Trophoblast cell (in vitro differentiated cells and primary cell): ENCODE data around the gene EGFR.
A peak's percentile ranks its signal among the peaks of the same experiment; 100 is the strongest.

Experiments
- DNase-seq, 2 donors: peaks; one replicate each; pipeline ENCODE4 v3.0.0-alpha.2; 2016
- H2AFZ ChIP-seq: 2 replicates; pipeline ENCODE4 v1.6.1; 2013; ENCODE audit warnings: low read length, moderate library complexity, mild to moderate bottlenecking; ENCODE audit not compliant: insufficient read depth, poor library complexity
- H2AK5ac ChIP-seq: 2 replicates; pipeline ENCODE4 v1.6.1; 2013; ENCODE audit warnings: mild to moderate bottlenecking, low read length
- H2BK120ac ChIP-seq: 2 replicates; pipeline ENCODE4 v1.6.1; 2013; ENCODE audit warnings: low read length, mild to moderate bottlenecking, moderate library complexity; ENCODE audit not compliant: insufficient read depth, poor library complexity
- H2BK12ac ChIP-seq: 2 replicates; pipeline ENCODE4 v1.6.1; 2013; ENCODE audit warnings: mild to moderate bottlenecking, low read length, moderate library complexity
- H2BK5ac ChIP-seq: 2 replicates; pipeline ENCODE4 v1.6.1; 2013; ENCODE audit warnings: low read length, low read depth, moderate library complexity, mild to moderate bottlenecking; ENCODE audit not compliant: poor library complexity
- H3K14ac ChIP-seq: 2 replicates; pipeline ENCODE4 v1.6.1; 2013; ENCODE audit warnings: mild to moderate bottlenecking, low read length
- H3K18ac ChIP-seq: 2 replicates; pipeline ENCODE4 v1.6.1; 2013; ENCODE audit warnings: mild to moderate bottlenecking, low read length
- H3K23ac ChIP-seq: 2 replicates; pipeline ENCODE4 v1.6.1; 2013; ENCODE audit warnings: low read length
- H3K27ac ChIP-seq: 2 replicates; pipeline ENCODE4 v1.5.1; 2013; ENCODE audit warnings: low read depth, mild to moderate bottlenecking, inconsistent platforms, low read length, moderate library complexity
- H3K27me3 ChIP-seq: 2 replicates; pipeline ENCODE4 v1.6.1; 2013; ENCODE audit warnings: inconsistent platforms, mild to moderate bottlenecking, low read length, moderate library complexity; ENCODE audit not compliant: insufficient read depth
- H3K36me3 ChIP-seq, 2 experiments: 1 replicate in 1 of 2; 2 replicates in 1 of 2; pipeline ENCODE4 v1.6.1; 2013; ENCODE audit warnings: low read length in 2 of 2, mild to moderate bottlenecking in 2 of 2, moderate library complexity in 1 of 2; ENCODE audit not compliant: insufficient read depth in 2 of 2, control insufficient read depth in 1 of 2
- H3K4ac ChIP-seq: 2 replicates; pipeline ENCODE4 v1.6.1; 2013; ENCODE audit warnings: low read depth, mild to moderate bottlenecking, low read length, moderate library complexity
- H3K4me1 ChIP-seq, 2 experiments: 1 replicate in 1 of 2; 2 replicates in 1 of 2; pipeline ENCODE4 v1.6.1; 2013; ENCODE audit warnings: low read length in 2 of 2, mild to moderate bottlenecking in 2 of 2, moderate library complexity in 1 of 2; ENCODE audit not compliant: insufficient read depth in 2 of 2, control insufficient read depth in 1 of 2
- H3K4me2 ChIP-seq: 2 replicates; pipeline ENCODE4 v1.6.1; 2013; ENCODE audit warnings: inconsistent platforms, mild to moderate bottlenecking, low read length, moderate library complexity
- H3K4me3 ChIP-seq: 2 replicates; pipeline ENCODE4 v1.5.1; 2013; ENCODE audit warnings: mild to moderate bottlenecking, low read depth, low read length, inconsistent platforms
- H3K79me1 ChIP-seq: one replicate; pipeline ENCODE4 v1.6.1; 2013; ENCODE audit warnings: low read length
- H3K79me2 ChIP-seq: 2 replicates; pipeline ENCODE4 v1.6.1; 2013; ENCODE audit warnings: low read length, mild to moderate bottlenecking; ENCODE audit not compliant: control insufficient read depth, insufficient read depth, poor library complexity
- H3K9ac ChIP-seq: 2 replicates; pipeline ENCODE4 v1.6.1; 2013; ENCODE audit warnings: mild to moderate bottlenecking, low read length
- H3K9me3 ChIP-seq: 2 replicates; pipeline ENCODE4 v1.6.1; 2013; ENCODE audit warnings: low read depth, mild to moderate bottlenecking, control low read depth, inconsistent platforms, low read length; ENCODE audit not compliant: insufficient read depth
- H4K12ac ChIP-seq: 2 replicates; pipeline ENCODE4 v1.6.1; 2013; ENCODE audit warnings: low read depth, mild to moderate bottlenecking, low read length, moderate library complexity
- H4K8ac ChIP-seq: 2 replicates; pipeline ENCODE4 v1.6.1; 2013; ENCODE audit warnings: low read depth, mild to moderate bottlenecking, low read length, moderate library complexity
- H4K91ac ChIP-seq: one replicate; pipeline ENCODE4 v1.6.1; 2013; ENCODE audit warnings: low read depth, mild to moderate bottlenecking, low read length, moderate library complexity
- WGBS: extraction: QIAGEN DNeasy Blood & Tissue Kit; methylation state at CpG from one replicate; pipeline ENCODE4 v1.1.7; 2013; ENCODE audit warnings: missing lambda C conversion rate; ENCODE audit not compliant: insufficient read length, insufficient coverage; ENCODE audit errors: extremely low coverage; 5-methylcytosine and 5-hydroxymethylcytosine counted together

EGFR gene

DNA sequence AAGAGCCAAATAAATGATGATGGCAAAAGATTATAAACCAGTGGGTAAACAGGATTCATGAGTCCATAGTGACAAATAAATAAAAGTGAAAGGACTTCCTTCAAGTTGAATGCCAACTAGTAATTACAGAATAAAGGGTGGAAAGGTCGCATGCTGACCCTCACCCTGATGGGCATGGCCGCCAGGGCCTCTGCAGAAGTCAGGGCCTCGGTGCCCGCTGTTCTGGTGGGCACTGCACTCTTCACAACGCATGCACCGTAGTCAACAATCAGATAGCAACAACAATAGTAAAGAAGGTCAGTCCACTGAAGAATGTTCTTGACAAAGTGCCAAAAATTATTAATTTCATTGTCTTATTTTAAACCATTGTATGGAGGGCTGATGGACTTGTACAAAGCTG is 223.1 kb downstream of the EGFR start:
- no peak for DNase-seq
- H3K79me2 ChIP-seq, result no peaks in the 10 kb centered on the region
- peaks cover 2% of the 10 kb centered on the region for H3K9me3 ChIP-seq
- no peak overlapping the region for H3K4me2 ChIP-seq
- H2AK5ac ChIP-seq, result no peak overlapping the region
- no peak overlapping the region for H4K12ac ChIP-seq
- no peak overlapping the region for H3K14ac ChIP-seq
- H2AFZ ChIP-seq, result no peak overlapping the region
- H3K36me3 ChIP-seq, result no peaks in the 10 kb centered on the region
- no peak overlapping the region for H2BK5ac ChIP-seq
- H4K8ac ChIP-seq, result no peak overlapping the region
- H2BK12ac ChIP-seq, result no peak overlapping the region
- H4K91ac ChIP-seq, result no peak overlapping the region
- H3K4me1 ChIP-seq, result no peaks in the 10 kb centered on the region
- no peak overlapping the region for H2BK120ac ChIP-seq
- H3K9ac ChIP-seq, result no peak overlapping the region
- no peak overlapping the region for H3K4ac ChIP-seq
- no peak overlapping the region for H3K4me3 ChIP-seq
- no CpG with 5 or more reads among the region's 6 CpGs for WGBS
- no peaks in the 10 kb centered on the region for H3K27me3 ChIP-seq
- H3K23ac ChIP-seq, result no peak overlapping the region
- no peaks in the 10 kb centered on the region for H3K79me1 ChIP-seq
- H3K18ac ChIP-seq, result no peak overlapping the region
- no peak overlapping the region for H3K27ac ChIP-seq

DNA sequence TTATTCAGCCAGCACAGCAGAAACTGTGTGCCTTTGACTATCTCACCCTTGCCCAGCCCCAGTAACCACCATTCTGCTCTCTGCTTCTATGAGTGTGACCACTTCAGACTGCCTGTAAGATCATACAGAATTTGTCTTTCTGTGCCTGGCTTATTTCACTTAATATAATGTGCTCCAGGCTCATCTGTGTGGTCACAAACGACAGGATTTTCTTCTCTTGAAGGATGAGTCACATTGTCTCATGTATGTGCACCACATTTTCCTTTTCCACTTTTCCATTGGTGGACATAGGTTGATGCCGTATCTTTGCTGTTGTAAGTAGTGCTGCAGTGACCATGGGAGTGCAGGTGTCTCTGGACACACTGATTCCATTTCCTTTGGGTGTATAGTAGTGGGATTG is 223.8 kb downstream of the EGFR start:
- Histone ChIP-seq H3K18ac (no peak overlapping the region), H3K4me3 (no peak overlapping the region), H2AK5ac (no peak overlapping the region), H3K14ac (no peak overlapping the region), H4K8ac (no peak overlapping the region), H3K79me2 (no peaks in the 10 kb centered on the region), H2BK12ac (no peak overlapping the region), H2BK120ac (no peak overlapping the region), H3K9me3 (peaks cover 2% of the 10 kb centered on the region), H3K4me2 (no peak overlapping the region), H3K79me1 (no peaks in the 10 kb centered on the region), H3K9ac (no peak overlapping the region), H3K36me3 (no peaks in the 10 kb centered on the region), H3K27ac (no peak overlapping the region), H4K12ac (no peak overlapping the region), H2BK5ac (no peak overlapping the region), H2AFZ (no peak overlapping the region), H3K23ac (no peak overlapping the region), H3K4me1 (no peaks in the 10 kb centered on the region), H3K27me3 (no peaks in the 10 kb centered on the region), H4K91ac (no peak overlapping the region), H3K4ac (no peak overlapping the region)
- no CpG with 5 or more reads among the region's 2 CpGs for WGBS
- DNase-seq, result no peak

DNA sequence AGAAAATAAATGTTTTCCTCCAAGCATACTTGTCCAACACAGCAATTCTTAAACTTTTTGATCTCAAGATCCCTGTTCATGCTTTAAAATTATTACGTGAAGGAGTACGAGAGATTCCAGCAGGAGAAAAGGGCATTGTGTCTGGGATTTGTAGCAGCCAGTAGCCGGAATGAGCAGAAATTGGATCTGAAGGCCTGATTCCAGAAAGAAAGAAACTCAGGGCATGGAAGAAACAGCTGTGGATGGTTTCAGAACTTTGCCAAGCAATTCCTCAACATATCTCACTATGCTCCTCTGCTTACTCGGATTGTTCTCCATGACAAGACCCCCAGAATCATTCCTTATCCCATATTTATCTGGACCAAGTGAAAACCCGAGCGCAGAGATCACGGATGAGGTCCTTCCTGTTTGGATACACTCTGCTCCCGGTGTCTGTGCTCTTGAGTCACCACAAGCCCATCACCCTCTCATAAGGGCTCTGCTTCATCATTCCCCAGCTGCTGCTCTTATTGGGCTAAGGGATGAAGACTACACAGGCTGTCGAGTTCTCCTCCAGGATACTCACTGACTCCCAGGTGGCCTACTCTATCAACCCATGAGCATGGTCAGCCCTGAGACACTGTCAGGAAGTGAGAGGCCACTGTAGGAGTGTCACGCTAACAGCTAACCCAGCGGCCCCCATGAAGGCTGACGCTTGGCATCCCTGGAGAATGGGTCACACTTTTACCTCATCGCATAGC is 225.4 kb downstream of the EGFR start:
- H3K18ac ChIP-seq, result no peak overlapping the region
- no peak overlapping the region for H3K23ac ChIP-seq
- H3K27me3 ChIP-seq, result no peaks in the 10 kb centered on the region
- no peaks in the 10 kb centered on the region for H3K79me2 ChIP-seq
- H3K27ac ChIP-seq, result no peak overlapping the region
- no peak overlapping the region for H4K91ac ChIP-seq
- no peak overlapping the region for H3K4me3 ChIP-seq
- no peaks in the 10 kb centered on the region for H3K4me1 ChIP-seq
- DNase-seq, result peak; percentile 76 to 80
- no peak overlapping the region for H3K4me2 ChIP-seq
- no peak overlapping the region for H4K12ac ChIP-seq
- no peaks in the 10 kb centered on the region for H3K36me3 ChIP-seq
- peaks cover 2% of the 10 kb centered on the region for H3K9me3 ChIP-seq
- no peak overlapping the region for H2AFZ ChIP-seq
- H3K9ac ChIP-seq, result no peak overlapping the region
- no peak overlapping the region for H3K14ac ChIP-seq
- H2AK5ac ChIP-seq, result no peak overlapping the region
- no peak overlapping the region for H2BK12ac ChIP-seq
- H2BK5ac ChIP-seq, result no peak overlapping the region
- WGBS, result no CpG with 5 or more reads among the region's 13 CpGs
- no peak overlapping the region for H3K4ac ChIP-seq
- H4K8ac ChIP-seq, result no peak overlapping the region
- peaks cover 2% of the 10 kb centered on the region for H3K79me1 ChIP-seq
- no peak overlapping the region for H2BK120ac ChIP-seq

GRCh38 chr7:55245271-55245723 is 226.5 kb downstream of the EGFR start:
- no peak overlapping the region for H3K23ac ChIP-seq
- no peak overlapping the region for H3K18ac ChIP-seq
- H2BK5ac ChIP-seq, result no peak overlapping the region
- H4K91ac ChIP-seq, result no peak overlapping the region
- no peak overlapping the region for H3K4me3 ChIP-seq
- no peaks in the 10 kb centered on the region for H3K27me3 ChIP-seq
- no peak overlapping the region for H3K9ac ChIP-seq
- no peak overlapping the region for H3K4ac ChIP-seq
- H3K79me1 ChIP-seq, result peaks cover 2% of the 10 kb centered on the region
- H3K4me2 ChIP-seq, result no peak overlapping the region
- H3K9me3 ChIP-seq, result no peaks in the 10 kb centered on the region
- no peak overlapping the region for H3K27ac ChIP-seq
- H3K14ac ChIP-seq, result no peak overlapping the region
- H2AK5ac ChIP-seq, result no peak overlapping the region
- no peaks in the 10 kb centered on the region for H3K79me2 ChIP-seq
- no peaks in the 10 kb centered on the region for H3K36me3 ChIP-seq
- no CpG with 5 or more reads among the region's 11 CpGs for WGBS
- H4K8ac ChIP-seq, result no peak overlapping the region
- no peak overlapping the region for H2BK12ac ChIP-seq
- H2AFZ ChIP-seq, result no peak overlapping the region
- DNase-seq, result peak; percentile 98
- no peak overlapping the region for H4K12ac ChIP-seq
- no peak overlapping the region for H2BK120ac ChIP-seq
- H3K4me1 ChIP-seq, result peaks cover 0 to 2% of the 10 kb centered on the region in 2 experiments
